Measurements from ENCODE around the gene SORCS2. TPM values are rescaled to one million over a fixed set of nuclear protein-coding genes. Genes with fewer than 3 reads are reported as not detected.

Gene SORCS2
- total RNA-seq, 8 experiments from 2014 or later: 1.8 to 14.0 (median 5.3) TPM

GRCh38 chr4:7741946-7742806 lies 549.8 kb downstream of the SORCS2 start:
- H3K27ac ChIP-seq: no peak overlapping the region
- H3K4me3 ChIP-seq: no peak overlapping the region
- no peaks in the 10 kb centered on the region for H3K4me1 ChIP-seq (replicated peaks in 1 of 2)
- WGBS, 10 experiments: 67 to 100% (median 89%) methylated on average over 1 to 5 of the region's 18 CpGs; no CpG with 5 or more reads in 3 of the 10 experiments
- ATAC-seq (replicated peaks in 6 of 8): no peak
- in situ Hi-C loops (cut with MboI; ENCODE audit: low pct_unique_long_range_greater_than_20kb in 2 of 9, low sequenced_read_pairs in 9 of 9, unreplicated experiment in 9 of 9): no loop called here

- no peak overlapping the region for H3K27ac ChIP-seq
- in situ Hi-C loops (cut with MboI; ENCODE audit: low pct_unique_long_range_greater_than_20kb in 2 of 9, low sequenced_read_pairs in 9 of 9, unreplicated experiment in 9 of 9): no loop called here
- H3K4me3 ChIP-seq: no peak overlapping the region
- no peak for ATAC-seq (replicated peaks in 6 of 8)
- H3K4me1 ChIP-seq (replicated peaks in 1 of 2): no peaks in the 10 kb centered on the region
- 40 to 87% (median 70%) methylated on average over 1 to 7 of the region's 8 CpGs; no CpG with 5 or more reads in 3 of the 10 experiments for WGBS, 10 experiments
Observed at GRCh38 chr4:7742807-7743280, 550.5 kb downstream of the SORCS2 start.

GRCh38 chr4:7744142-7744804 lies 551.9 kb downstream of the SORCS2 start:
- H3K27ac ChIP-seq: no peak overlapping the region
- 71 to 93% (median 80%) methylated on average over 4 to 12 of the region's 16 CpGs; no CpG with 5 or more reads in 3 of the 10 experiments for WGBS, 10 experiments
- ATAC-seq (replicated peaks in 6 of 8): peak in 5 of 8 experiments; percentile 32 to 69 (median 58)
- H3K4me1 ChIP-seq (replicated peaks in 1 of 2): no peaks in the 10 kb centered on the region
- in situ Hi-C loops (cut with MboI; ENCODE audit: low pct_unique_long_range_greater_than_20kb in 2 of 9, low sequenced_read_pairs in 9 of 9, unreplicated experiment in 9 of 9): no loop called here
- no peak overlapping the region for H3K4me3 ChIP-seq

- ATAC-seq (replicated peaks in 6 of 8): no peak
- 0 to 94% (median 89%) methylated on average over 1 to 5 of the region's 15 CpGs; no CpG with 5 or more reads in 4 of the 10 experiments for WGBS, 10 experiments
- no peaks in the 10 kb centered on the region for H3K4me1 ChIP-seq (replicated peaks in 1 of 2)
- no peak overlapping the region for H3K4me3 ChIP-seq
- no peak overlapping the region for H3K27ac ChIP-seq
- in situ Hi-C loops (cut with MboI; ENCODE audit: low pct_unique_long_range_greater_than_20kb in 2 of 9, low sequenced_read_pairs in 9 of 9, unreplicated experiment in 9 of 9): no loop called here
Observed at GRCh38 chr4:7745301-7745885, 553.1 kb downstream of the SORCS2 start.

- H3K4me1 ChIP-seq (replicated peaks in 1 of 2): no peaks in the 10 kb centered on the region
- in situ Hi-C loops (cut with MboI; ENCODE audit: low pct_unique_long_range_greater_than_20kb in 2 of 9, low sequenced_read_pairs in 9 of 9, unreplicated experiment in 9 of 9): no loop called here
- H3K4me3 ChIP-seq: no peak overlapping the region
- H3K27ac ChIP-seq: no peak overlapping the region
- no peak for ATAC-seq (replicated peaks in 6 of 8)
- WGBS, 10 experiments: 53 to 100% (median 100%) methylated on average over 2 to 4 of the region's 20 CpGs; no CpG with 5 or more reads in 5 of the 10 experiments
Observed at GRCh38 chr4:7746351-7747061, 554.2 kb downstream of the SORCS2 start.

- WGBS, 10 experiments: 63 to 100% (median 86%) methylated on average over 1 of the region's 7 CpGs; no CpG with 5 or more reads in 5 of the 10 experiments
- no peak overlapping the region for H3K27ac ChIP-seq
- no peak for ATAC-seq (replicated peaks in 6 of 8)
- in situ Hi-C loops (cut with MboI; ENCODE audit: low pct_unique_long_range_greater_than_20kb in 2 of 9, low sequenced_read_pairs in 9 of 9, unreplicated experiment in 9 of 9): no loop called here
- no peaks in the 10 kb centered on the region for H3K4me1 ChIP-seq (replicated peaks in 1 of 2)
- H3K4me3 ChIP-seq: no peak overlapping the region
Observed at GRCh38 chr4:7747062-7747385, 554.7 kb downstream of the SORCS2 start.

GRCh38 chr4:7747566-7747965 lies 555.2 kb downstream of the SORCS2 start:
- no peak overlapping the region for H3K27ac ChIP-seq
- 70 to 100% (median 100%) methylated on average over 1 to 8 of the region's 11 CpGs; no CpG with 5 or more reads in 3 of the 10 experiments for WGBS, 10 experiments

GRCh38 chr4:7750523-7750922 lies 558.2 kb downstream of the SORCS2 start:
- no peak for ATAC-seq (replicated peaks in 6 of 8)
- no peak overlapping the region for H3K4me3 ChIP-seq
- in situ Hi-C loops (cut with MboI; ENCODE audit: low pct_unique_long_range_greater_than_20kb in 2 of 9, low sequenced_read_pairs in 9 of 9, unreplicated experiment in 9 of 9): no loop called here
- H3K4me1 ChIP-seq (replicated peaks in 1 of 2): peaks cover 0 to 5% of the 10 kb centered on the region in 2 donors
- WGBS, 10 experiments: 24 to 100% (median 77%) methylated on average over 2 to 5 of the region's 6 CpGs; no CpG with 5 or more reads in 4 of the 10 experiments
- H3K27ac ChIP-seq: no peak overlapping the region

More at GRCh38 chr4:7747566-7747965, 555.2 kb downstream of the SORCS2 start:
- Histone ChIP-seq H3K4me1 (replicated peaks in 1 of 2) (no peaks in the 10 kb centered on the region), H3K4me3 (no peak overlapping the region)
- in situ Hi-C loops (cut with MboI; ENCODE audit: low pct_unique_long_range_greater_than_20kb in 2 of 9, low sequenced_read_pairs in 9 of 9, unreplicated experiment in 9 of 9): no loop called here
- no peak for ATAC-seq (replicated peaks in 6 of 8)

GRCh38 chr4:7750972-7751371 lies 558.6 kb downstream of the SORCS2 start:
- in situ Hi-C loops (cut with MboI; ENCODE audit: low pct_unique_long_range_greater_than_20kb in 2 of 9, low sequenced_read_pairs in 9 of 9, unreplicated experiment in 9 of 9): no loop called here
- H3K4me1 ChIP-seq (replicated peaks in 1 of 2): peaks cover 0 to 10% of the 10 kb centered on the region in 2 donors
- no peak overlapping the region for H3K27ac ChIP-seq
- no peak for ATAC-seq (replicated peaks in 6 of 8)
- no peak overlapping the region for H3K4me3 ChIP-seq

GRCh38 chr4:7752649-7753048 lies 560.3 kb downstream of the SORCS2 start:
- in situ Hi-C loops (cut with MboI; ENCODE audit: low pct_unique_long_range_greater_than_20kb in 2 of 9, low sequenced_read_pairs in 9 of 9, unreplicated experiment in 9 of 9): no loop called here
- Histone ChIP-seq H3K4me1 (replicated peaks in 1 of 2) (peaks cover 11 to 27% of the 10 kb centered on the region in 2 donors), H3K4me3 (no peak overlapping the region), H3K27ac (no peak overlapping the region)
- ATAC-seq (replicated peaks in 6 of 8): peak in 3 of 8 experiments; percentile 22 to 42 (median 25)
- 86 to 100% (median 100%) methylated on average over 1 to 5 of the region's 6 CpGs; no CpG with 5 or more reads in 5 of the 10 experiments for WGBS, 10 experiments

GRCh38 chr4:7753271-7753670 lies 560.9 kb downstream of the SORCS2 start:
- Histone ChIP-seq H3K27ac (no peak overlapping the region), H3K4me1 (replicated peaks in 1 of 2) (peaks cover 17 to 28% of the 10 kb centered on the region in 2 donors), H3K4me3 (no peak overlapping the region)
- in situ Hi-C loops (cut with MboI; ENCODE audit: low pct_unique_long_range_greater_than_20kb in 2 of 9, low sequenced_read_pairs in 9 of 9, unreplicated experiment in 9 of 9): no loop called here
- ATAC-seq (replicated peaks in 6 of 8): no peak
- 83 to 100% (median 96%) methylated on average over 1 to 11 of the region's 15 CpGs; no CpG with 5 or more reads in 2 of the 10 experiments for WGBS, 10 experiments

GRCh38 chr4:7753931-7754465 lies 561.7 kb downstream of the SORCS2 start:
- 74 to 100% (median 94%) methylated on average over 1 to 10 of the region's 15 CpGs; no CpG with 5 or more reads in 1 of the 10 experiments for WGBS, 10 experiments
- peaks cover 17 to 28% of the 10 kb centered on the region in 2 donors for H3K4me1 ChIP-seq (replicated peaks in 1 of 2)
- no peak overlapping the region for H3K4me3 ChIP-seq
- in situ Hi-C loops (cut with MboI; ENCODE audit: low pct_unique_long_range_greater_than_20kb in 2 of 9, low sequenced_read_pairs in 9 of 9, unreplicated experiment in 9 of 9): no loop called here
- H3K27ac ChIP-seq: no peak overlapping the region
- peak in 1 of 8 experiments; percentile 4 for ATAC-seq (replicated peaks in 6 of 8)

Data from motor neuron (in vitro differentiated cells).